Liver (tissue), 9 donors: ENCODE measurements around the gene SMIM24. TPM values are rescaled to one million over a fixed set of nuclear protein-coding genes. Genes with fewer than 3 reads are reported as not detected.

ENCODE experiments used
- DNase-seq: peaks from one replicate; pipeline ENCODE4 v3.0.0-alpha.2; 2017; ENCODE audit warnings: low spot score
- H3K27ac ChIP-seq, 2 donors: one replicate each; pipeline ENCODE4 v1.7.0; 2013; ENCODE audit warnings: inconsistent platforms in 2 of 2, low read length in 2 of 2, control low read depth in 1 of 2, low read depth in 1 of 2, mild to moderate bottlenecking in 1 of 2
- H3K27me3 ChIP-seq, 4 donors: one replicate each; pipeline versions ENCODE4 v1.6.1 to v1.7.0; 2013; ENCODE audit warnings: low read length in 3 of 4, inconsistent platforms in 1 of 4, mild to moderate bottlenecking in 1 of 4, moderate library complexity in 1 of 4; ENCODE audit not compliant: control insufficient read depth in 4 of 4, insufficient read depth in 4 of 4
- H3K36me3 ChIP-seq, 4 donors: one replicate each; pipeline versions ENCODE4 v1.6.1 to v1.7.0; 2013; ENCODE audit warnings: low read length in 3 of 4, mild to moderate bottlenecking in 3 of 4, low read depth in 1 of 4, moderate library complexity in 1 of 4; ENCODE audit not compliant: control insufficient read depth in 4 of 4, insufficient read depth in 3 of 4
- H3K4me1 ChIP-seq, 4 donors: one replicate each; pipeline versions ENCODE4 v1.6.1 to v1.7.0; 2013; ENCODE audit warnings: low read length in 3 of 4, mild to moderate bottlenecking in 3 of 4, moderate library complexity in 1 of 4; ENCODE audit not compliant: control insufficient read depth in 4 of 4, insufficient read depth in 4 of 4
- H3K4me3 ChIP-seq, 3 donors: one replicate each; pipeline versions ENCODE4 v1.6.1 to v1.7.0; 2013; ENCODE audit warnings: low read length in 3 of 3, control low read depth in 1 of 3, low read depth in 1 of 3, mild to moderate bottlenecking in 1 of 3
- H3K9ac ChIP-seq, 2 donors: one replicate each; pipeline ENCODE4 v1.7.0; 2013; ENCODE audit warnings: low read length in 2 of 2, mild to moderate bottlenecking in 2 of 2, moderate library complexity in 2 of 2, control low read depth in 1 of 2, low read depth in 1 of 2
- H3K9me3 ChIP-seq, 4 donors: one replicate each; pipeline versions ENCODE4 v1.6.1 to v1.7.0; 2013; ENCODE audit warnings: low read length in 3 of 4; ENCODE audit not compliant: control insufficient read depth in 4 of 4
- EGR1 ChIP-seq, 2 donors: IDR thresholded peaks; 2 replicates each; pipeline ENCODE4 v1.6.1; 2016 to 2018; ENCODE audit warnings: antibody characterized with exemption in 2 of 2, low read depth in 2 of 2
- JUND ChIP-seq, 2 donors: IDR thresholded peaks; 2 replicates each; pipeline ENCODE4 v1.6.1; 2016; ENCODE audit warnings: antibody characterized with exemption in 2 of 2
- NR2F2 ChIP-seq: IDR thresholded peaks from 2 replicates; pipeline ENCODE4 v1.6.1; 2016; ENCODE audit warnings: antibody characterized with exemption
- RAD21 ChIP-seq, 2 donors: IDR thresholded peaks; 2 replicates each; pipeline ENCODE4 v1.6.1; 2016; ENCODE audit warnings: antibody characterized with exemption in 2 of 2, mild to moderate bottlenecking in 2 of 2
- SP1 ChIP-seq: IDR thresholded peaks from 2 replicates; pipeline ENCODE4 v1.6.1; 2018; ENCODE audit warnings: antibody characterized with exemption, mild to moderate bottlenecking
- TAF1 ChIP-seq: conservative IDR thresholded peaks from 2 replicates; pipeline ENCODE4 v1.6.1; 2016; ENCODE audit warnings: antibody characterized with exemption, mild to moderate bottlenecking
- YY1 ChIP-seq: IDR thresholded peaks from 2 replicates; pipeline ENCODE4 v1.6.1; 2016; ENCODE audit warnings: antibody characterized with exemption, mild to moderate bottlenecking
- WGBS: extraction: QIAGEN DNeasy Blood & Tissue Kit; methylation state at CpG from one replicate; pipeline ENCODE4 v1.1.7; 2013; 5-methylcytosine and 5-hydroxymethylcytosine counted together
- polyA plus RNA-seq, 2 donors: library from polyadenylated mRNA; stranded (reverse) in 1 of 2; unstranded in 1 of 2; fragments of 200-250 nt in 1 of 2; fragments of >200 nt in 1 of 2; fragmentation: Nextera tagmentation in 1 of 2; extraction: Ambion mirVana in 1 of 2; gene quantifications; one replicate each; pipeline versions ENCODE4 v1.2.1 to v1.2.3, GENCODE V29; 2013 to 2015
- total RNA-seq, 2 donors: library from RNA; depleted of rRNA; stranded (reverse); fragments of >200 nt; gene quantifications; one replicate each; pipeline ENCODE4 v1.2.3, GENCODE V29; 2014
- TF ChIP-seq, protein P1 (sequence below): IDR thresholded peaks from 2 replicates; pipeline ENCODE4 v1.6.1; 2016; ENCODE audit warnings: antibody characterized with exemption
- TF ChIP-seq, protein P2 (sequence below): IDR thresholded peaks from 2 replicates; pipeline ENCODE4 v1.6.1; 2016; ENCODE audit warnings: antibody characterized with exemption
- TF ChIP-seq, protein P3 (sequence below): fragments of 150-350 bp; IDR thresholded peaks from 2 replicates; pipeline ENCODE4 v1.5.1; 2017; ENCODE audit warnings: improper control_type of control experiment, low read depth, low read length; ENCODE audit not compliant: missing input control
- TF ChIP-seq, protein P4 (sequence below): IDR thresholded peaks from 2 replicates; pipeline ENCODE4 v1.6.1; 2016; ENCODE audit warnings: antibody characterized with exemption
- TF ChIP-seq, protein P5 (sequence below): IDR thresholded peaks from 2 replicates; pipeline ENCODE4 v1.6.1; 2016; ENCODE audit warnings: antibody characterized with exemption, mild to moderate bottlenecking
- donor health status: healthy.
- donor health status: healthy.
- donor health status: healthy.
- donor health status: healthy.
- donor health status: healthy.

The SMIM24 gene
- total and polyA plus RNA-seq, 4 donors: 0.17 to 13.7 (median 2.8) TPM

DNA sequence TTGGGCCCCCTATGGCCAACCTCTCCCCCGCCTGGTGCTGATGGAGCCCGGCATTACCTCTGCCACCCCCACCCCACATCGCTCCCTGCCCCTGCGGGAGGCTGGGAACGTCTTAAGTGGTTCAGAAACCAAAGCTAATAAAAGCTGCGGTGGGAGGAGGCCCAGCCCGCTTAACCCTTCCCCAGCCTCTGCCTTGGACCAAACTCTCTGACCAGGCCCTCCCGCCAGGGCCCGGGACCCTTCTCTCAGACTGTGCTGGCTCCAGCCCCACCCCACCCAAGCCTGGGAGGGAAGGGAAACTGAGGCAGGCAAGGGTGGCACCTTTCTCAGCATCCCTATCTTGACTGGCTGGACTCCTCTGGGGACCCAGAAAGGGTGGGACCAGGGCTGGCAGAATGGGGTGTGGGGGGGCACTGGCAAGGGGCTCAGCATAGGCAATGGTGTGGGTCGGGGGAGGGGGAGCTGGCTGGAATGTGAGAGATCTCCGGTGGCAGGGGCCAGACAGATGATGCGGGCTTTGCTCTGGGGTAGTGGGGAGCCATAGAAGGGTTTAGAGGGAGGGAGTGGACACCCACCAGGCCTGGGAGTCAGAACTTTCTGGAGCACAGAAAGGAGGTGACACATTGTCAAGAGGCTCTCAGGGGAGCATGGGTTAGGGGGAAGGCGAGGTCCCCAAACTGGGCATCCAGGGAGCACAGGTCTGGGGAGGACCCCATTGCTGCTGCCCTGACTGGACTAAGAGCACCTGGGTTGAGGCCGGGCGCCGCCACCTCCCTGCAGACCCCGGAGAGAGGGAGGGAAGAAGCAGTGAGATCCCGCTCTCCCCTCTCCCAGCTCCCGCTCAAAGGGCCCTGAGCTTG is 21.9 kb downstream of the SMIM24 start:
- H3K9ac ChIP-seq: peak overlapping the region in 1 of 2 donors; percentile 53
- DNase-seq: no peak
- no peaks in the 10 kb centered on the region for H3K27me3 ChIP-seq
- H3K4me3 ChIP-seq: no peak overlapping the region
- TF ChIP-seq, protein P1, sequence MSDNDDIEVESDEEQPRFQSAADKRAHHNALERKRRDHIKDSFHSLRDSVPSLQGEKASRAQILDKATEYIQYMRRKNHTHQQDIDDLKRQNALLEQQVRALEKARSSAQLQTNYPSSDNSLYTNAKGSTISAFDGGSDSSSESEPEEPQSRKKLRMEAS: no peak
- no peak for TF ChIP-seq EGR1 (IDR thresholded peaks at IDR 0.05; ENCODE audit: low read depth in 2 of 2)
- TF ChIP-seq SP1: no peak
- no peak for TF ChIP-seq RAD21 (IDR thresholded peaks at IDR 0.05)
- TF ChIP-seq, protein P2, sequence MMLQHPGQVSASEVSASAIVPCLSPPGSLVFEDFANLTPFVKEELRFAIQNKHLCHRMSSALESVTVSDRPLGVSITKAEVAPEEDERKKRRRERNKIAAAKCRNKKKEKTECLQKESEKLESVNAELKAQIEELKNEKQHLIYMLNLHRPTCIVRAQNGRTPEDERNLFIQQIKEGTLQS: no peak
- TF ChIP-seq TAF1: no peak
- no peak for TF ChIP-seq YY1
- no peak for TF ChIP-seq JUND (IDR thresholded peaks at IDR 0.05)
- H3K27ac ChIP-seq: peak overlapping the region; percentile 82 to 94
- H3K9me3 ChIP-seq: no peaks in the 10 kb centered on the region
- WGBS: 71% methylated on average over 19 of the region's 19 CpGs
- H3K4me1 ChIP-seq: peaks cover 4 to 35% (median 18%) of the 10 kb centered on the region in 4 donors
- peaks cover 21 to 47% (median 26%) of the 10 kb centered on the region in 4 donors for H3K36me3 ChIP-seq

DNA sequence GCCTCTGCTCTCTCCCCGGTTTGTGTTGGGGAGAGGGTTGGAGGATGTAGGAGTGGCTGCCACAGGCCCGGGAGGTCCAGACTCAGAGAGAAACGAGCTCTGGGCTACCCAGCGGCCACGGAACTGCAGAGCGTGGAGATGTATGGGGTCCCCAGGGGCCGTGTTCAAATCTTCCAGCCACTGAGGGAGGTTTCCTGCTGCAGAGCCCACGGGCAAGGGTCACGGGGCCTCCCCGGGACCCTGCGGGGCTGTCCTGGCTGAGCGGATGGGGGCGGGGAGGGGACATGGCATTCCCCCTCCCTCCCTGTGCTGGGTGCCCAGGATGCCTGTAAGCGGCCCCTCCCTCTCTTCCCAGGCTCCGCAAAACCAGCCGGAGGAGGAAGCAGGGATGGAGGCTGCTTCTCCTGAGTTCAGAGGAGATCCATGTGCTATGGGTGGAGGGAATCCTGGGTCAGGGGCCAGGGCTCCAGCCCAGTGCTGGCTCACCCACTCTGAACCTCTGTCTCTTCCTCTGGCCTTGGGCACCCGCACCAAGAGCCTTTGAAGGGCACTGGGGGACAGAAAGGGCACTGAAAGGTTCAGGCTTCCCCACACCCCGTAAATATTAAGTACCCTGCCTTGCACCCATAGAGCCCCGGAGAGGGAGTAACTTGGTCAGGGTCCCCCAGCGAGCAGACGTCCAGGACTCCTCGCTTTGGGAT is 22.6 kb downstream of the SMIM24 start:
- TF ChIP-seq, protein P3, sequence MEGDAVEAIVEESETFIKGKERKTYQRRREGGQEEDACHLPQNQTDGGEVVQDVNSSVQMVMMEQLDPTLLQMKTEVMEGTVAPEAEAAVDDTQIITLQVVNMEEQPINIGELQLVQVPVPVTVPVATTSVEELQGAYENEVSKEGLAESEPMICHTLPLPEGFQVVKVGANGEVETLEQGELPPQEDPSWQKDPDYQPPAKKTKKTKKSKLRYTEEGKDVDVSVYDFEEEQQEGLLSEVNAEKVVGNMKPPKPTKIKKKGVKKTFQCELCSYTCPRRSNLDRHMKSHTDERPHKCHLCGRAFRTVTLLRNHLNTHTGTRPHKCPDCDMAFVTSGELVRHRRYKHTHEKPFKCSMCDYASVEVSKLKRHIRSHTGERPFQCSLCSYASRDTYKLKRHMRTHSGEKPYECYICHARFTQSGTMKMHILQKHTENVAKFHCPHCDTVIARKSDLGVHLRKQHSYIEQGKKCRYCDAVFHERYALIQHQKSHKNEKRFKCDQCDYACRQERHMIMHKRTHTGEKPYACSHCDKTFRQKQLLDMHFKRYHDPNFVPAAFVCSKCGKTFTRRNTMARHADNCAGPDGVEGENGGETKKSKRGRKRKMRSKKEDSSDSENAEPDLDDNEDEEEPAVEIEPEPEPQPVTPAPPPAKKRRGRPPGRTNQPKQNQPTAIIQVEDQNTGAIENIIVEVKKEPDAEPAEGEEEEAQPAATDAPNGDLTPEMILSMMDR: no peak
- TF ChIP-seq EGR1 (IDR thresholded peaks at IDR 0.05; ENCODE audit: low read depth in 2 of 2) (no peak), NR2F2 (no peak)
- TF ChIP-seq, protein P4, sequence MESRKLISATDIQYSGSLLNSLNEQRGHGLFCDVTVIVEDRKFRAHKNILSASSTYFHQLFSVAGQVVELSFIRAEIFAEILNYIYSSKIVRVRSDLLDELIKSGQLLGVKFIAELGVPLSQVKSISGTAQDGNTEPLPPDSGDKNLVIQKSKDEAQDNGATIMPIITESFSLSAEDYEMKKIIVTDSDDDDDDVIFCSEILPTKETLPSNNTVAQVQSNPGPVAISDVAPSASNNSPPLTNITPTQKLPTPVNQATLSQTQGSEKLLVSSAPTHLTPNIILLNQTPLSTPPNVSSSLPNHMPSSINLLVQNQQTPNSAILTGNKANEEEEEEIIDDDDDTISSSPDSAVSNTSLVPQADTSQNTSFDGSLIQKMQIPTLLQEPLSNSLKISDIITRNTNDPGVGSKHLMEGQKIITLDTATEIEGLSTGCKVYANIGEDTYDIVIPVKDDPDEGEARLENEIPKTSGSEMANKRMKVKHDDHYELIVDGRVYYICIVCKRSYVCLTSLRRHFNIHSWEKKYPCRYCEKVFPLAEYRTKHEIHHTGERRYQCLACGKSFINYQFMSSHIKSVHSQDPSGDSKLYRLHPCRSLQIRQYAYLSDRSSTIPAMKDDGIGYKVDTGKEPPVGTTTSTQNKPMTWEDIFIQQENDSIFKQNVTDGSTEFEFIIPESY: no peak
- TF ChIP-seq, protein P5, sequence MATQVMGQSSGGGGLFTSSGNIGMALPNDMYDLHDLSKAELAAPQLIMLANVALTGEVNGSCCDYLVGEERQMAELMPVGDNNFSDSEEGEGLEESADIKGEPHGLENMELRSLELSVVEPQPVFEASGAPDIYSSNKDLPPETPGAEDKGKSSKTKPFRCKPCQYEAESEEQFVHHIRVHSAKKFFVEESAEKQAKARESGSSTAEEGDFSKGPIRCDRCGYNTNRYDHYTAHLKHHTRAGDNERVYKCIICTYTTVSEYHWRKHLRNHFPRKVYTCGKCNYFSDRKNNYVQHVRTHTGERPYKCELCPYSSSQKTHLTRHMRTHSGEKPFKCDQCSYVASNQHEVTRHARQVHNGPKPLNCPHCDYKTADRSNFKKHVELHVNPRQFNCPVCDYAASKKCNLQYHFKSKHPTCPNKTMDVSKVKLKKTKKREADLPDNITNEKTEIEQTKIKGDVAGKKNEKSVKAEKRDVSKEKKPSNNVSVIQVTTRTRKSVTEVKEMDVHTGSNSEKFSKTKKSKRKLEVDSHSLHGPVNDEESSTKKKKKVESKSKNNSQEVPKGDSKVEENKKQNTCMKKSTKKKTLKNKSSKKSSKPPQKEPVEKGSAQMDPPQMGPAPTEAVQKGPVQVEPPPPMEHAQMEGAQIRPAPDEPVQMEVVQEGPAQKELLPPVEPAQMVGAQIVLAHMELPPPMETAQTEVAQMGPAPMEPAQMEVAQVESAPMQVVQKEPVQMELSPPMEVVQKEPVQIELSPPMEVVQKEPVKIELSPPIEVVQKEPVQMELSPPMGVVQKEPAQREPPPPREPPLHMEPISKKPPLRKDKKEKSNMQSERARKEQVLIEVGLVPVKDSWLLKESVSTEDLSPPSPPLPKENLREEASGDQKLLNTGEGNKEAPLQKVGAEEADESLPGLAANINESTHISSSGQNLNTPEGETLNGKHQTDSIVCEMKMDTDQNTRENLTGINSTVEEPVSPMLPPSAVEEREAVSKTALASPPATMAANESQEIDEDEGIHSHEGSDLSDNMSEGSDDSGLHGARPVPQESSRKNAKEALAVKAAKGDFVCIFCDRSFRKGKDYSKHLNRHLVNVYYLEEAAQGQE: no peak
- Histone ChIP-seq H3K27me3 (no peaks in the 10 kb centered on the region), H3K36me3 (peaks cover 20 to 52% (median 29%) of the 10 kb centered on the region in 4 donors), H3K27ac (peak overlapping the region; percentile 82 to 94), H3K4me3 (no peak overlapping the region), H3K9ac (no peak overlapping the region), H3K9me3 (no peaks in the 10 kb centered on the region), H3K4me1 (peaks cover 3 to 35% (median 18%) of the 10 kb centered on the region in 4 donors)
- DNase-seq: no peak
- 74% methylated on average over 22 of the region's 22 CpGs for WGBS
